ENCODE data around the gene DNAJC18. TPM values are rescaled to one million over a fixed set of nuclear protein-coding genes. Genes with fewer than 3 reads are reported as not detected.

Gene DNAJC18
- total and polyA plus RNA-seq, 2 donors (not counting 1 experiment from before 2014, with no cell fraction given) = 2.0 to 13.6 TPM

DNA sequence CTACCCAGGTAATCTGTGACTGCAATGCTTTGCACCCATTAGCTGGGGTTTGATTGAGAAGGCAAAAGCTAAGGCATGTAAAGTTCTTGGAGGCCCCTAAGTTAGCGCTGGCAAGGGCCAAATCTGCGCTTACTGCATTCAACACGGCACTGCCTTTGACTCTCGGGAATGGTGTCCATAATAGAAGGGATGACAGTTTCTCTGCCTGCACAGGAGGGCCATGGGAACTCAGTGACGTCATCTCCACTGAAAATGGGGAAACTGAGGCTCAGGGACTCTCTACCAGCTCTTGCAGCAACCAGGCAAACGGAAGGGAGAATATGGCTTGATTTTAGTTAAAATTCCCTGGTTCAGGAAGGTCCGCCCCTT lies 35.9 kb downstream of the DNAJC18 start:
- 23% methylated on average over 7 of the region's 7 CpGs for WGBS (ENCODE audit: insufficient coverage)
- Histone ChIP-seq H3K9me3 (ENCODE audit: control extremely low read depth in 1 of 3, control insufficient read depth in 2 of 3, insufficient read depth in 1 of 3, low read length in 2 of 3) (no peaks in the 10 kb centered on the region), H4K20me1 (ENCODE audit: control insufficient read depth, insufficient read depth, low read length, poor library complexity, severe bottlenecking) (no peaks in the 10 kb centered on the region), H3K4me2 (replicated peaks; ENCODE audit: low read depth, low read length, poor library complexity, severe bottlenecking) (peak overlapping the region; percentile 74), H3K4me1 (ENCODE audit: control insufficient read depth in 2 of 2, insufficient read depth in 2 of 2, low read length in 2 of 2) (peaks cover 31 to 40% of the 10 kb centered on the region in 2 donors), H3K4me3 (ENCODE audit: control extremely low read depth in 1 of 5, extremely low read depth in 1 of 5, insufficient read depth in 1 of 5, low read depth in 2 of 5, low read length in 4 of 5) (peak overlapping the region; percentile 50 to 73 (median 65)), H3K36me3 (replicated peaks in 1 of 2; ENCODE audit: control extremely low read depth in 1 of 2, control insufficient read depth in 1 of 2, extremely low read depth in 1 of 2, insufficient read depth in 2 of 2, low read length in 1 of 2) (no peaks in the 10 kb centered on the region), H3K79me2 (ENCODE audit: control insufficient read depth, insufficient read depth, low read length) (peaks cover 4% of the 10 kb centered on the region), H2AFZ (ENCODE audit: insufficient read depth, low read depth, low read length, poor library complexity, severe bottlenecking) (peak overlapping the region; percentile 75), H3K27me3 (replicated peaks in 1 of 4; ENCODE audit: control extremely low read depth in 1 of 4, control insufficient read depth in 3 of 4, insufficient read depth in 4 of 4, low read length in 3 of 4) (no peaks in the 10 kb centered on the region), H3K9ac (ENCODE audit: low read length) (peak overlapping the region; percentile 62), H3K27ac (ENCODE audit: low read length in 2 of 2) (peak overlapping the region; percentile 85 to 86)
- intact Hi-C loops (cut with micrococcal nuclease) = loop anchor here (10.0 kb wide), 3 partner anchors 231 to 939 kb away; partner anchors contain the start of gene EGR1
- H3K4me3 Mint-ChIP-seq = peak overlapping the region; percentile 95
- ChIA-PET CTCF (interaction anchor here (0.7 to 2.9 kb wide), 14 partner anchors 9 to 360 kb away, joined by 3 to 9 read pairs (median 4); partner anchors contain the start of genes DNAJC18, MZB1, PAIP2 and PROB1), POLR2A (interaction anchor here (1.0 to 2.0 kb wide), 11 partner anchors 10 to 828 kb away, joined by 3 to 8 read pairs (median 3); partner anchors contain the start of genes DNAJC18, HSPA9, MATR3 and MZB1)
- H3K4me1 Mint-ChIP-seq = peaks cover 40% of the 10 kb centered on the region
- ATAC-seq (ENCODE audit: low read depth) (no peak), DNase-seq (no peak)
- H3K9me3 Mint-ChIP-seq (ENCODE audit: insufficient read depth) = no peaks in the 10 kb centered on the region
- TF ChIP-seq, protein P1, sequence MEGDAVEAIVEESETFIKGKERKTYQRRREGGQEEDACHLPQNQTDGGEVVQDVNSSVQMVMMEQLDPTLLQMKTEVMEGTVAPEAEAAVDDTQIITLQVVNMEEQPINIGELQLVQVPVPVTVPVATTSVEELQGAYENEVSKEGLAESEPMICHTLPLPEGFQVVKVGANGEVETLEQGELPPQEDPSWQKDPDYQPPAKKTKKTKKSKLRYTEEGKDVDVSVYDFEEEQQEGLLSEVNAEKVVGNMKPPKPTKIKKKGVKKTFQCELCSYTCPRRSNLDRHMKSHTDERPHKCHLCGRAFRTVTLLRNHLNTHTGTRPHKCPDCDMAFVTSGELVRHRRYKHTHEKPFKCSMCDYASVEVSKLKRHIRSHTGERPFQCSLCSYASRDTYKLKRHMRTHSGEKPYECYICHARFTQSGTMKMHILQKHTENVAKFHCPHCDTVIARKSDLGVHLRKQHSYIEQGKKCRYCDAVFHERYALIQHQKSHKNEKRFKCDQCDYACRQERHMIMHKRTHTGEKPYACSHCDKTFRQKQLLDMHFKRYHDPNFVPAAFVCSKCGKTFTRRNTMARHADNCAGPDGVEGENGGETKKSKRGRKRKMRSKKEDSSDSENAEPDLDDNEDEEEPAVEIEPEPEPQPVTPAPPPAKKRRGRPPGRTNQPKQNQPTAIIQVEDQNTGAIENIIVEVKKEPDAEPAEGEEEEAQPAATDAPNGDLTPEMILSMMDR (IDR thresholded peaks at IDR 0.05) = no peak
- TF ChIP-seq EZH2 (IDR thresholded peaks at IDR 0.05; ENCODE audit: borderline replicate concordance, insufficient read depth, low read depth, low read length, poor library complexity, severe bottlenecking) = no peak
- H3K27me3 Mint-ChIP-seq = no peaks in the 10 kb centered on the region
- H3K27ac Mint-ChIP-seq = peak overlapping the region; percentile 97

GRCh38 chr5:139402561-139403158 lies 36.7 kb downstream of the DNAJC18 start:
- H3K27me3 ChIP-seq (replicated peaks in 1 of 4; ENCODE audit: control extremely low read depth in 1 of 4, control insufficient read depth in 3 of 4, insufficient read depth in 4 of 4, low read length in 3 of 4) = no peaks in the 10 kb centered on the region
- no peak overlapping the region for H2AFZ ChIP-seq (ENCODE audit: insufficient read depth, low read depth, low read length, poor library complexity, severe bottlenecking)
- peaks cover 24 to 33% of the 10 kb centered on the region in 2 donors for H3K4me1 ChIP-seq (ENCODE audit: control insufficient read depth in 2 of 2, insufficient read depth in 2 of 2, low read length in 2 of 2)
- peaks cover 4% of the 10 kb centered on the region for H3K79me2 ChIP-seq (ENCODE audit: control insufficient read depth, insufficient read depth, low read length)
- no peaks in the 10 kb centered on the region for H3K9me3 ChIP-seq (ENCODE audit: control extremely low read depth in 1 of 3, control insufficient read depth in 2 of 3, insufficient read depth in 1 of 3, low read length in 2 of 3)
- POLR2A ChIA-PET = interaction anchor here (1.1 to 2.0 kb wide), 7 partner anchors 9 to 109 kb away, joined by 3 to 8 read pairs (median 4); partner anchors contain the start of genes DNAJC18, MATR3, MZB1 and PAIP2
- H3K4me3 Mint-ChIP-seq = peak overlapping the region; percentile 95
- CTCF ChIA-PET = interaction anchor here (0.7 to 2.9 kb wide), 8 partner anchors 8 to 361 kb away, joined by 3 to 9 read pairs (median 5); partner anchors contain the start of gene PROB1
- ATAC-seq (ENCODE audit: low read depth) = no peak
- H4K20me1 ChIP-seq (ENCODE audit: control insufficient read depth, insufficient read depth, low read length, poor library complexity, severe bottlenecking) = no peaks in the 10 kb centered on the region
- H3K4me2 ChIP-seq (replicated peaks; ENCODE audit: low read depth, low read length, poor library complexity, severe bottlenecking) = no peak overlapping the region
- peak overlapping the region; percentile 97 for H3K27ac Mint-ChIP-seq
- H3K27ac ChIP-seq (ENCODE audit: low read length in 2 of 2) = peak overlapping the region in 1 of 2 donors; percentile 86
- no peaks in the 10 kb centered on the region for H3K27me3 Mint-ChIP-seq
- no peak overlapping the region for H3K9ac ChIP-seq (ENCODE audit: low read length)
- peaks cover 36% of the 10 kb centered on the region for H3K4me1 Mint-ChIP-seq
- H3K9me3 Mint-ChIP-seq (ENCODE audit: insufficient read depth) = no peaks in the 10 kb centered on the region
- TF ChIP-seq, protein P1 (IDR thresholded peaks at IDR 0.05) = no peak
- no peak for TF ChIP-seq EZH2 (IDR thresholded peaks at IDR 0.05; ENCODE audit: borderline replicate concordance, insufficient read depth, low read depth, low read length, poor library complexity, severe bottlenecking)
- peak; percentile 39 for DNase-seq
- 63% methylated on average over 5 of the region's 7 CpGs for WGBS (ENCODE audit: insufficient coverage)
- intact Hi-C loops (cut with micrococcal nuclease) = loop anchor here (10.0 kb wide), 3 partner anchors 232 to 938 kb away; partner anchors contain the start of gene EGR1
- H3K4me3 ChIP-seq (ENCODE audit: control extremely low read depth in 1 of 5, extremely low read depth in 1 of 5, insufficient read depth in 1 of 5, low read depth in 2 of 5, low read length in 4 of 5) = no peak overlapping the region
- no peaks in the 10 kb centered on the region for H3K36me3 ChIP-seq (replicated peaks in 1 of 2; ENCODE audit: control extremely low read depth in 1 of 2, control insufficient read depth in 1 of 2, extremely low read depth in 1 of 2, insufficient read depth in 2 of 2, low read length in 1 of 2)

Data from B cell (primary cell).